H1 (cell line): ENCODE results near the gene GFM1. TPM values are rescaled to one million over a fixed set of nuclear protein-coding genes. Genes with fewer than 3 reads are reported as not detected.

Experiments used
- polyA plus RNA-seq, 7 experiments: library from polyadenylated mRNA; depleted of rRNA in 3 of 7; stranded (reverse) in 5 of 7; unstranded in 2 of 7; fragments of >200 nt in 5 of 7; fragments of 200-250 nt in 2 of 7; gene quantifications; 1 replicate in 5 of 7; 2 replicates in 1 of 7; 4 replicates in 1 of 7; pipeline versions ENCODE4 v1.2.1 to v1.2.3, GENCODE V29; 2011 to 2013; ENCODE audit warnings: missing spikeins in 2 of 7, mixed read lengths in 2 of 7
- total RNA-seq: library from RNA; stranded (reverse); fragmentation: NEBNext Ultra II Directional; extraction: Animal tissue kit (Norgen Biotek cat#: 25700); gene quantifications from 2 replicates; pipeline ENCODE4 v1.2.1, GENCODE V29; 2021
- TF ChIP-seq, protein P1 (sequence below), 3 experiments: IDR thresholded peaks; 1 replicate in 2 of 3; 2 replicates in 1 of 3; pipeline versions ENCODE4 v1.5.1 to v1.6.1; 2011; ENCODE audit warnings: low read length in 3 of 3, mild to moderate bottlenecking in 3 of 3, inconsistent platforms in 2 of 3, low read depth in 1 of 3, moderate library complexity in 1 of 3; ENCODE audit not compliant: insufficient read depth in 1 of 3; ENCODE audit errors: control extremely low read depth in 1 of 3

GFM1 gene
- total and polyA plus RNA-seq, 2 of the 8 experiments (the other 6 are each of a cell fraction or from before 2014, with no cell fraction given) = 10.9 to 45.3 TPM

- TF ChIP-seq, protein P1, sequence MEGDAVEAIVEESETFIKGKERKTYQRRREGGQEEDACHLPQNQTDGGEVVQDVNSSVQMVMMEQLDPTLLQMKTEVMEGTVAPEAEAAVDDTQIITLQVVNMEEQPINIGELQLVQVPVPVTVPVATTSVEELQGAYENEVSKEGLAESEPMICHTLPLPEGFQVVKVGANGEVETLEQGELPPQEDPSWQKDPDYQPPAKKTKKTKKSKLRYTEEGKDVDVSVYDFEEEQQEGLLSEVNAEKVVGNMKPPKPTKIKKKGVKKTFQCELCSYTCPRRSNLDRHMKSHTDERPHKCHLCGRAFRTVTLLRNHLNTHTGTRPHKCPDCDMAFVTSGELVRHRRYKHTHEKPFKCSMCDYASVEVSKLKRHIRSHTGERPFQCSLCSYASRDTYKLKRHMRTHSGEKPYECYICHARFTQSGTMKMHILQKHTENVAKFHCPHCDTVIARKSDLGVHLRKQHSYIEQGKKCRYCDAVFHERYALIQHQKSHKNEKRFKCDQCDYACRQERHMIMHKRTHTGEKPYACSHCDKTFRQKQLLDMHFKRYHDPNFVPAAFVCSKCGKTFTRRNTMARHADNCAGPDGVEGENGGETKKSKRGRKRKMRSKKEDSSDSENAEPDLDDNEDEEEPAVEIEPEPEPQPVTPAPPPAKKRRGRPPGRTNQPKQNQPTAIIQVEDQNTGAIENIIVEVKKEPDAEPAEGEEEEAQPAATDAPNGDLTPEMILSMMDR (IDR thresholded peaks at IDR 0.05; ENCODE audit: control extremely low read depth in 1 of 3, insufficient read depth in 1 of 3, low read depth in 1 of 3, low read length in 3 of 3) = no peak
Measured at GRCh38 chr3:158600787-158601186, 43.5 kb upstream of the GFM1 start (continued).
